ENCODE results near the gene NBL1.

NBL1 gene

DNA sequence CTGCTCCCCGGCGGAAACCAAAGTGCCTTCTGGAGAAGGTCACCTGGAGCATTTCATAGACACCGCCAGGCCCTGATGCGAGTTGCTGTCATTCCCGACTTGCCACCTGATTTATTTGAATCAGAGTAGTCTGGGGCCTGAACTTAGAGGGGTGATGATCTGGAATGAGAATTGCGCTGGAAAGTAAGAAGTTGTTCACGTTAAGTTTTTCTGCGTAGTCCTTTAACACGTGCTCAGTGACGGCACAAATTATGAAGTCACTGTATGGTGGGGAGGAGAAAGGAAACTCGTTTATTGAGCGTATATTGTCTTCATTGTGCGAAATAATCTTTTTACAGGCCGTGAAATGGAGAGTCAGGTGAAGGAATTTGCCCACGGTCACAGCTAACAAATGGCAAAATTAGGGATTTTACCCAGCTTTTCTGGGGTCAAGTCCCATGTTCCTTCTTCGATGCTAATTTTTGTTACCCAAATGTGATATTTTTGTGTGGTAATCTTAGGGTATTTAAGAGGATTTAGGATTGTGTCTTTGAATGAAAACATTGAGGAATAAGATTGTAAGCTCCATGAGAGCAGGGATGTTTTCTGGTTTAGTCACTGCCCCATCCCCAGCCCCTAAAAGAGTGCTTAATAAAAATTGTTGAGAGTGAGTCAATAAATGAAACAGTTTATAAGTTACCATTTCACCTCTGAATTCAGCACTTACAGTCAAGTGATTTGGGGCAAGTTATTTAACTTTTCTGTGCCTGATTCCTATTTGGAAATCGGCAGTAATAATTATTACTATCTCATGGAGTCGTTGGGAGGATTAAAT, 46.4 kb upstream of the NBL1 start (continued):
- TF ChIP-seq ZNF341 (tag by site-specific recombination; IDR thresholded peaks at IDR 0.05; ENCODE audit: low read depth) (no peak; the same call in 1 of the 2 replicates), ZNF112 (tag by site-specific recombination; IDR thresholded peaks at IDR 0.05) (no peak), YY1 (tag by site-specific recombination; IDR thresholded peaks at IDR 0.05) (no peak), ZFHX2 (tag by site-specific recombination; conservative IDR thresholded peaks at IDR 0.05) (no peak), ZNF624 (tag by site-specific recombination; IDR thresholded peaks at IDR 0.05) (no peak)
- TF ChIP-seq, protein P1, sequence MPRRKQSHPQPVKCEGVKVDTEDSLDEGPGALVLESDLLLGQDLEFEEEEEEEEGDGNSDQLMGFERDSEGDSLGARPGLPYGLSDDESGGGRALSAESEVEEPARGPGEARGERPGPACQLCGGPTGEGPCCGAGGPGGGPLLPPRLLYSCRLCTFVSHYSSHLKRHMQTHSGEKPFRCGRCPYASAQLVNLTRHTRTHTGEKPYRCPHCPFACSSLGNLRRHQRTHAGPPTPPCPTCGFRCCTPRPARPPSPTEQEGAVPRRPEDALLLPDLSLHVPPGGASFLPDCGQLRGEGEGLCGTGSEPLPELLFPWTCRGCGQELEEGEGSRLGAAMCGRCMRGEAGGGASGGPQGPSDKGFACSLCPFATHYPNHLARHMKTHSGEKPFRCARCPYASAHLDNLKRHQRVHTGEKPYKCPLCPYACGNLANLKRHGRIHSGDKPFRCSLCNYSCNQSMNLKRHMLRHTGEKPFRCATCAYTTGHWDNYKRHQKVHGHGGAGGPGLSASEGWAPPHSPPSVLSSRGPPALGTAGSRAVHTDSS (tag by site-specific recombination; IDR thresholded peaks at IDR 0.05) = no peak

DNA sequence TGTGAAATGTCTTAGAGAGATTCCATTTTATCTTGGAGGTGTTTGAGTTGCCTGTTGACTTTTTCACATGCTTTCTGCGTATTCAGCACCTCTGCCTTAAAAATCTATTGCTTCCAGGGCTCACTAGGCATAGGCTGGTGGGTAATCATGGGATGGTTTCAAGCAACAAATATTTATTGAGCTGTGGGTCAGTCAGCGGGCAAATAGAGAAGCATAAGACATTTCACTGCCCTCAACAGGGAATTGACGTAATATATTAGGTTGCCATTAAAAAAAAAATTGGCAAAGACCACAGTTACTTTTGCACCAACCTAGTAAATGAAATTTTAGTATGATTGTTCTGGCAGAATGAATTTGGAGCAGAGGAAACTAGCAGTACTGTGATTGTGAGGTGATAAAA, 44.3 kb upstream of the NBL1 start:
- TF ChIP-seq, protein P2, sequence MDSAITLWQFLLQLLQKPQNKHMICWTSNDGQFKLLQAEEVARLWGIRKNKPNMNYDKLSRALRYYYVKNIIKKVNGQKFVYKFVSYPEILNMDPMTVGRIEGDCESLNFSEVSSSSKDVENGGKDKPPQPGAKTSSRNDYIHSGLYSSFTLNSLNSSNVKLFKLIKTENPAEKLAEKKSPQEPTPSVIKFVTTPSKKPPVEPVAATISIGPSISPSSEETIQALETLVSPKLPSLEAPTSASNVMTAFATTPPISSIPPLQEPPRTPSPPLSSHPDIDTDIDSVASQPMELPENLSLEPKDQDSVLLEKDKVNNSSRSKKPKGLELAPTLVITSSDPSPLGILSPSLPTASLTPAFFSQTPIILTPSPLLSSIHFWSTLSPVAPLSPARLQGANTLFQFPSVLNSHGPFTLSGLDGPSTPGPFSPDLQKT (IDR thresholded peaks at IDR 0.05; ENCODE audit: borderline replicate concordance, low read depth, low read length) = no peak
- TF ChIP-seq, protein P3, sequence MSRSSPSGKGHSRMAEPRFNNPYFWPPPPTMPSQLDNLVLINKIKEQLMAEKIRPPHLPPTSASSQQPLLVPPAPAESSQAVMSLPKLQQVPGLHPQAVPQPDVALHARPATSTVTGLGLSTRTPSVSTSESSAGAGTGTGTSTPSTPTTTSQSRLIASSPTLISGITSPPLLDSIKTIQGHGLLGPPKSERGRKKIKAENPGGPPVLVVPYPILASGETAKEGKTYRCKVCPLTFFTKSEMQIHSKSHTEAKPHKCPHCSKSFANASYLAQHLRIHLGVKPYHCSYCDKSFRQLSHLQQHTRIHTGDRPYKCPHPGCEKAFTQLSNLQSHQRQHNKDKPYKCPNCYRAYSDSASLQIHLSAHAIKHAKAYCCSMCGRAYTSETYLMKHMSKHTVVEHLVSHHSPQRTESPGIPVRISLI (tag by site-specific recombination; IDR thresholded peaks at IDR 0.05) = no peak
- TF ChIP-seq ZNF785 (tag by site-specific recombination; IDR thresholded peaks at IDR 0.05) = no peak
- no peak for TF ChIP-seq ZNF391 (tag by site-specific recombination; IDR thresholded peaks at IDR 0.05; ENCODE audit: borderline replicate concordance, low read depth)
- CTCF ChIA-PET = interaction anchor here (0.6 to 0.7 kb wide), 3 partner anchors 118 to 716 kb away, joined by 3 to 4 read pairs (median 3); no protein-coding TSS in a partner anchor
- no peak overlapping the region for H3K4me3 ChIP-seq (ENCODE audit: low read depth, low read length)
- H3K9me3 ChIP-seq (ENCODE audit: control insufficient read depth, insufficient read depth, low read depth, low read length) = no peaks in the 10 kb centered on the region
- POLR2A ChIA-PET = interaction anchor here (0.8 kb wide), 1 partner anchor 9 kb away, joined by 3 read pairs; no protein-coding TSS in a partner anchor
- H3K4me1 ChIP-seq (ENCODE audit: control insufficient read depth, insufficient read depth, low read length) = no peaks in the 10 kb centered on the region
- peaks cover 0 to 29% of the 10 kb centered on the region in 2 experiments; a peak in 2 of 3 replicates for H3K36me3 ChIP-seq (ENCODE audit: control insufficient read depth in 2 of 2, insufficient read depth in 1 of 2, low read length in 2 of 2)
- H3K27ac ChIP-seq (ENCODE audit: extremely low read depth, low read depth, low read length) = no peak overlapping the region

DNA sequence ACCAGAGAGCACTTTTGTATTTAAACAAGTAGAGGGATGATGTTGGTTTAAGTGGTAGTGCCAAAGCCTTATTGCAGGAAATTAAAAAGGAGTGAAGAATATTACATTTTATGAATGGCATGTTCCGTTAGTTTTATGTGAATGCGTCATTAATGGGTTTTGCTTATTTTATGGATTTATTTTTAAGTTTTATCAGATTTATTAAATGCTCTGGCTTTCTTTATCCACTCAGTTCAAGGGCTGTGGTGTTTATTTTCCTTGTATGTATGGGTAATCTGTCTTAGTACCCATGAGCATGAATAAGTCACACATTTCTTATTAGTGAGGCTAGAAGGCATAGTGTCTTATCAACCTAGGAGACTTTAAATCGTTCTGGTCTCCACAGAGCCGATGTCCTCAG, 41.6 kb upstream of the NBL1 start:
- H3K27ac ChIP-seq (ENCODE audit: extremely low read depth, low read depth, low read length) = no peak overlapping the region
- ChIA-PET CTCF (no interaction called here), POLR2A (no interaction called here)
- no peak overlapping the region for H3K4me3 ChIP-seq (ENCODE audit: low read depth, low read length)
- 0 out of 2 replicates have a peak, but pooled peaks cover 2% of the 10 kb centered on the region for H3K4me1 ChIP-seq (ENCODE audit: control insufficient read depth, insufficient read depth, low read length)
- H3K9me3 ChIP-seq (ENCODE audit: control insufficient read depth, insufficient read depth, low read depth, low read length) = no peaks in the 10 kb centered on the region
- peaks cover 0 to 29% of the 10 kb centered on the region in 2 experiments; a peak in 2 of 3 replicates for H3K36me3 ChIP-seq (ENCODE audit: control insufficient read depth in 2 of 2, insufficient read depth in 1 of 2, low read length in 2 of 2)
- TF ChIP-seq, protein P4, sequence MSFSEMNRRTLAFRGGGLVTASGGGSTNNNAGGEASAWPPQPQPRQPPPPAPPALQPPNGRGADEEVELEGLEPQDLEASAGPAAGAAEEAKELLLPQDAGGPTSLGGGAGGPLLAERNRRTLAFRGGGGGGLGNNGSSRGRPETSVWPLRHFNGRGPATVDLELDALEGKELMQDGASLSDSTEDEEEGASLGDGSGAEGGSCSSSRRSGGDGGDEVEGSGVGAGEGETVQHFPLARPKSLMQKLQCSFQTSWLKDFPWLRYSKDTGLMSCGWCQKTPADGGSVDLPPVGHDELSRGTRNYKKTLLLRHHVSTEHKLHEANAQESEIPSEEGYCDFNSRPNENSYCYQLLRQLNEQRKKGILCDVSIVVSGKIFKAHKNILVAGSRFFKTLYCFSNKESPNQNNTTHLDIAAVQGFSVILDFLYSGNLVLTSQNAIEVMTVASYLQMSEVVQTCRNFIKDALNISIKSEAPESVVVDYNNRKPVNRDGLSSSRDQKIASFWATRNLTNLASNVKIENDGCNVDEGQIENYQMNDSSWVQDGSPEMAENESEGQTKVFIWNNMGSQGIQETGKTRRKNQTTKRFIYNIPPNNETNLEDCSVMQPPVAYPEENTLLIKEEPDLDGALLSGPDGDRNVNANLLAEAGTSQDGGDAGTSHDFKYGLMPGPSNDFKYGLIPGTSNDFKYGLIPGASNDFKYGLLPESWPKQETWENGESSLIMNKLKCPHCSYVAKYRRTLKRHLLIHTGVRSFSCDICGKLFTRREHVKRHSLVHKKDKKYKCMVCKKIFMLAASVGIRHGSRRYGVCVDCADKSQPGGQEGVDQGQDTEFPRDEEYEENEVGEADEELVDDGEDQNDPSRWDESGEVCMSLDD (tag by site-specific recombination; IDR thresholded peaks at IDR 0.05) = no peak
- no peak for TF ChIP-seq ZNF830 (tag by site-specific recombination; IDR thresholded peaks at IDR 0.05; ENCODE audit: low read depth)
- no peak for TF ChIP-seq ZNF510 (tag by site-specific recombination; IDR thresholded peaks at IDR 0.05; ENCODE audit: insufficient replicate concordance)
- no peak for TF ChIP-seq ZNF654 (tag by site-specific recombination; IDR thresholded peaks at IDR 0.05; ENCODE audit: low read depth)
- no peak for TF ChIP-seq ZBTB1 (tag by site-specific recombination; IDR thresholded peaks at IDR 0.05)

Data from HEK293 (cell line).